T-helper 2 cell treated with Interferon-gamma antibody and Interleukin-4, amounts not matched to agents 5 μg/mL and 100 μg/mL, for 36 hours (primary cell): Measurements from ENCODE around the gene PHF19.

Source experiments
- DNase-seq: peaks from one replicate; pipeline ENCODE4 v3.0.0; 2021; ENCODE audit warnings: low spot score
- H3K27ac Mint-ChIP-seq: one replicate; pipeline ENCODE4 v1.8.0; 2021; ENCODE audit warnings: mild to moderate bottlenecking, mixed read lengths
- H3K27me3 Mint-ChIP-seq: one replicate; pipeline ENCODE4 v1.8.0; 2021; ENCODE audit warnings: low read depth, mixed read lengths
- H3K36me3 Mint-ChIP-seq: one replicate; pipeline ENCODE4 v1.8.0; 2021; ENCODE audit warnings: low read depth, mixed read lengths
- H3K4me1 Mint-ChIP-seq: one replicate; pipeline ENCODE4 v1.8.0; 2021; ENCODE audit warnings: low read depth, mixed read lengths
- H3K4me3 Mint-ChIP-seq: one replicate; pipeline ENCODE4 v1.8.0; 2022; ENCODE audit warnings: mild to moderate bottlenecking, moderate library complexity, mixed read lengths
- H3K9me3 Mint-ChIP-seq: one replicate; pipeline ENCODE4 v1.8.0; 2021; ENCODE audit warnings: mixed read lengths

PHF19 gene

DNA sequence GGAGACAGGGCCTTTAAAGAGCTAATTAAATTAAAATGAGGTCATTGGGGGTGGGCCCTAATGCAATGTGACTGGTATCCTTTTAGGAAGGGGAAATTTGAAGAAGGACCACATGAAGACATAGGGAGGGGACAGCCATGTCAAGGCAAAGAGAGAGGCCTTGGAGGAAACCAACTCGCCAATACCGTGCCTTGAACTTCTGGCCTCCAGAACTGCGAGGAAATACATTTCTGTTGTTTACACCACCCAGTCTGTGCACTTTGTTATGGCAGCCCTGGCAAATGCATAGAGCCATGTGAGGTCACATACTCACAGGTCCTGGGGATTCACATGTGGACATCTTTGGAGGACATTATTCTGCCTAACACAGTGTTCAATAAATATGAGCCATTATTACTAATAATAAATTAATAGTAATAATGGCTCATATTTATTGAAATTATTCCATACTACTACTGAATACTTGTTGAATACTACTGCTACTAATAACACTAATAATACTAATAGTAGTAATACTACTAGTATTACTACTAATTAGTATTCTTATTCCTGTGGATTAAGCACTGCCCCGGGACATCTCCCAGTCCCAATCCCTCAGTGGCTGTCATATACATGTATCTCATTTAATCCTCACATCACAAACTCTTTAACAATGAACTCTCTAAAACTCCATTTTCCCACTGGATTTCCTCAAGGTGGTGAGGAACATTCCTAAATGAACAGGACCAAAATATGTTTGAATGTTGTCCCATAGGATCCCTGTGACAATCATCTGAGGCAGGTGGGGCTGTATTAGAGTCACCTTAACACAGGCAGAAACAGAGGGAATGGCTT, 41.2 kb upstream of the PHF19 start:
- Mint-ChIP-seq H3K4me3 (peak overlapping the region; percentile 56), H3K9me3 (peaks cover 4% of the 10 kb centered on the region), H3K36me3 (peaks cover 88% of the 10 kb centered on the region), H3K4me1 (peaks cover 73% of the 10 kb centered on the region), H3K27ac (peak overlapping the region; percentile 55), H3K27me3 (no peaks in the 10 kb centered on the region)
- DNase-seq: no peak

DNA sequence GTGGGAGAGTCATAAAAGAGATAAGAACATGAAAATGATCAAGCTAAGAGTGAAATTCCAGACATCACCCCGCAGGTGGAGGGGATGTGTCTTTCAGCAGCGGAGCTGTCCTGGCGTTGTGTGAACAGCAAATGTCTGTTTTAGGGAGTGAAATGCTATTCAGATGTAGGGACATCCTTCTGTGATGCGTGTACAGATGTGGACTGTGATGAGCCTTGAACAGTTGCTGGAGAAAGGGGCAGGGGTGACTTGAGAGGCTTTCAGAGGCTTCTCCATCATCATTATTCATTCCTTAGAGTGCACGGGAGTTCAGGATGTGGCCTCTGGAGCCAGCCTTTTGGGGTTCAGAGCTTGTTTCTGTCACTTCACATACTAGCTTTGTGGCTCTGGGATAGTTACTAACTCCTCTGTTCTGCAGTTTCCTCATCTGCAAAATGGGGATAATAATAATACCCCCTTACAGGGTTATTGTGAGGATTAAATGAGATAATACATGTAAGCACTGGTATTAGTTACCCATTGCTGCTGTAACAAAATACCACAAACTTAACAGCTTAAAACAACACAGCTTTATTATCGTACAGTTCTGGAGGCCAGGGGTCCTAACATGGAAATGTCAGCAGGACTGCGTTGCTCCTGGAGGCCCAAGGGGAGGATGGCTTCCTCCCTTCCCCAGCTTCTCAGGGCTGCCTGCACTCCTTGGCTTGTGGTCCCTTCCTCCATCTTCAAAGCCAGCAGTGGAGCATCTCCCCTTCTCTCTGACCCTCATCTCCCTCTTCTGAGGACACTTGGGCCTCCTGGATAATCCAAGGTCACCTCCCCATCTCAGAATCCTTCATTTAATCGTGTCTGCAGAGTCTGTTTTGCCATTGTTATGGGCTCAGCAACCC, 40.2 kb upstream of the PHF19 start:
- H3K4me3 Mint-ChIP-seq: peak overlapping the region; percentile 69
- H3K9me3 Mint-ChIP-seq: peaks cover 4% of the 10 kb centered on the region
- H3K27me3 Mint-ChIP-seq: no peaks in the 10 kb centered on the region
- peaks cover 71% of the 10 kb centered on the region for H3K4me1 Mint-ChIP-seq
- H3K36me3 Mint-ChIP-seq: peaks cover 87% of the 10 kb centered on the region
- DNase-seq: no peak
- H3K27ac Mint-ChIP-seq: peak overlapping the region; percentile 80

DNA sequence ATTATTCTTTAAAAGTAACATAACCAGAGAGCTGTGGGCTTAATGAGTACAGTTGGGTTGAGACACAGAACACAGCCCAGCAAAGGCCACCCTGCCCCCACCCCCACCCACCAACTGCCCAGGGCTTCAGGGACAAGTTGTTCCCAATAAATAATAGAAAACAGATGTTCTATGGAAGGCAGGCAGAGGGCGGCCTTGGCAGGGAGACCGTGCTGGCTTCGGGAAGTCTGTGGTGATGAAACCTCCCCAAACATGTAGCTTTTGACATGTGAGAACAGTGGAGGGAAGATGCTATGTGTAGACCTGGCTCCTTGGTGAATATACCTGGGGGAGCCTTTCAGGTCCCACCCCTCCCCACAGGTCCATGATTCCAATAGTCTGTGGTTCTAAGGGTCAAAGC, 39.6 kb upstream of the PHF19 start:
- H3K27me3 Mint-ChIP-seq: no peaks in the 10 kb centered on the region
- peak overlapping the region; percentile 86 for H3K27ac Mint-ChIP-seq
- H3K4me3 Mint-ChIP-seq: peak overlapping the region; percentile 69
- peaks cover 69% of the 10 kb centered on the region for H3K4me1 Mint-ChIP-seq
- peaks cover 4% of the 10 kb centered on the region for H3K9me3 Mint-ChIP-seq
- no peak for DNase-seq
- peaks cover 87% of the 10 kb centered on the region for H3K36me3 Mint-ChIP-seq

DNA sequence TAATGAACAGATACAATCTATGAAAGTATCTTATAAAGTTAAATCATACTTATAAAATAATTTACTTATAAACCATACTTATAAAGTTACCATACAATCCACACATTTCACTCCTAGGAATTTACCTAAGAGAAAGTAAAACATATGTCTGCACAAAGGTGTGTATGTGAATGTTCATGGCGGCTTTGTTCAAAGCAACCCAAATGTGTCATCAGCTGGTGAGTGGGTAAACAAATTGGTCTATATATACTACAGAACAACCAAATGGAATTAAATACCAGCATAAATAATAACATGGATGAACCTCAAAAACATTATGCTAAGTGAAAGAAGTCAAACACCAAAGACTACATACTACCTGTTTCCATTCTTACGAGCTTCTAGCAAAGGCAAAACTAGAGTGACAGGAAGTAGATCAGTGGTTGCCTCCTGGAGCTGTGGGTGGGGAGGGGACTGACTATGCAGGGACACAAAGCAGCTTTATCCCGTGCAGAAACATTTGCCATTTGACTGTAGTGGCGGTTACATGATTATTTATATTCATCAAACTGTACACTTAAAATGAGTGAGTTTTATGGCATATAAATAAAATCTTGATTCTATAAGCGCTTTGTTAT, 39.0 kb upstream of the PHF19 start:
- peak overlapping the region; percentile 76 for H3K4me3 Mint-ChIP-seq
- H3K9me3 Mint-ChIP-seq: peaks cover 4% of the 10 kb centered on the region
- peak overlapping the region; percentile 86 for H3K27ac Mint-ChIP-seq
- H3K27me3 Mint-ChIP-seq: no peaks in the 10 kb centered on the region
- H3K36me3 Mint-ChIP-seq: peaks cover 87% of the 10 kb centered on the region
- H3K4me1 Mint-ChIP-seq: peaks cover 66% of the 10 kb centered on the region
- DNase-seq: peak; percentile 48

DNA sequence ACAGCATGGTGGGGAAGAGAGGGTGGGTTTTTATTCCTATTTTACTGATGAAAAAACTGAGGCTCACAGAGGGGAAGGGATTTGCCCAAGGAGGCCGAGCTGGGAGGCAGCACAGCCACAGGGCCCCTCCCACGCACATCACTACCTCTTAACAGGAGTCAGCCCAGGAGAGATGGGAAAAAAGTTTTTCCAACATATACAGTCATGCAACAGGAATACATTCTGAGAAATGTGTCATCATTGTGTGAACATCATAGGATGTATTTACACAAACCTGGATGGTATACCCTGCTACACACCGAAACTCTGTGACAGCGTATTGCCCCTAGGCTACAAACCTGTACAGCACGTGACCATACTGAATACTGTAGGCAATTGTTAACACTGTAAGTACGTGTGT, 38.0 kb upstream of the PHF19 start:
- no peaks in the 10 kb centered on the region for H3K27me3 Mint-ChIP-seq
- H3K36me3 Mint-ChIP-seq: peaks cover 86% of the 10 kb centered on the region
- peak overlapping the region; percentile 49 for H3K27ac Mint-ChIP-seq
- peaks cover 65% of the 10 kb centered on the region for H3K4me1 Mint-ChIP-seq
- DNase-seq: no peak
- no peak overlapping the region for H3K4me3 Mint-ChIP-seq
- H3K9me3 Mint-ChIP-seq: peaks cover 4% of the 10 kb centered on the region

DNA sequence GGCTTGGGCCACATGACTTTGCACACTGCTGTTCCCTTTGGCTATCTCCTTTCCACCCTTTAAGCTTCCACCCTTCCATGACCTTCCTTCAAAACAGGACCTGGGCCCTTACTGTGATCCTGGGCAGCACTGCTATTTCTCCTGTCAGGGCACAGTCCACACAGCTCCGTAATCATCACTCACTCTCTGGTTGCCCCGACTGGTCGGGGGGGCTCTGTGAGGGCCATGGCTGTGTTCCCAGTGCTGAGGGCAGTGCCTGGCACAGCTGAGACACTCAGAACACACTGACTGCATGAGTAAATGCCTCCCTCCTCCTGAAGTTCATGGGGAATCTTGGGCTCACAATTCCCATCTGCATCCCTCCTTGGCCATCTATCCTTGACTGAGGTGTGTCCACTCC, 37.4 kb upstream of the PHF19 start:
- H3K4me3 Mint-ChIP-seq: no peak overlapping the region
- H3K4me1 Mint-ChIP-seq: peaks cover 62% of the 10 kb centered on the region
- H3K27me3 Mint-ChIP-seq: no peaks in the 10 kb centered on the region
- no peak for DNase-seq
- peaks cover 86% of the 10 kb centered on the region for H3K36me3 Mint-ChIP-seq
- H3K9me3 Mint-ChIP-seq: peaks cover 4% of the 10 kb centered on the region
- no peak overlapping the region for H3K27ac Mint-ChIP-seq

DNA sequence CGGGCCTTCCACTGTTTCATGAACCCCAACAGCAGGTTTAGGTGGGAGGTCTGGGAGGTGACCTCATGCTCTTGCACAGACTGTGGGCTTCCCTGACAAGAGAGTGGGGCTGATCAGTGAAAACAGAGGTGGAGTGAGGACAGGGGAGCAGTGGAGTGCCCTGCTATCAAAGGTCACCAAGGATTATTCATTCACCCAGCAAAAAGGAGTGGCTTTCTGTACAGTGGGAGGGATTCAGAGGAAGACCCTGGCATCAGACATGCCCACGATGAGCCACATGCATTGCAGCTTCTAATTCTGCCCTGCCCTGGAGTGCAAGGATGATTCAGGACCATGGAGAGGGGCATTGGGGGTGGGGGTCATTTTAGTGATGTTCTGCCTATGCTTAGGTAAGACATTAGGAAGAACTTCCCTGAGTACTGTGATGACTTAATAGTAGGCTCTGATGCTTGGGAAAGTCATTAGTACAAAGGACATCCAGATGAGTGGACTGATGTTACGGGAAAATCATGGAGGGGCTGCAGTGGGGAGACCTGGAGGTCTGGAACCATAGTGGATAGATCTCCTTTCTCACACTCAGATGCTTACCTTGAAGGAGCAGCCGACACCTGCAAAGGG, 36.8 kb upstream of the PHF19 start:
- no peak for DNase-seq
- H3K4me3 Mint-ChIP-seq: no peak overlapping the region
- peaks cover 4% of the 10 kb centered on the region for H3K9me3 Mint-ChIP-seq
- H3K4me1 Mint-ChIP-seq: peaks cover 63% of the 10 kb centered on the region
- peaks cover 86% of the 10 kb centered on the region for H3K36me3 Mint-ChIP-seq
- no peak overlapping the region for H3K27ac Mint-ChIP-seq
- no peaks in the 10 kb centered on the region for H3K27me3 Mint-ChIP-seq

DNA sequence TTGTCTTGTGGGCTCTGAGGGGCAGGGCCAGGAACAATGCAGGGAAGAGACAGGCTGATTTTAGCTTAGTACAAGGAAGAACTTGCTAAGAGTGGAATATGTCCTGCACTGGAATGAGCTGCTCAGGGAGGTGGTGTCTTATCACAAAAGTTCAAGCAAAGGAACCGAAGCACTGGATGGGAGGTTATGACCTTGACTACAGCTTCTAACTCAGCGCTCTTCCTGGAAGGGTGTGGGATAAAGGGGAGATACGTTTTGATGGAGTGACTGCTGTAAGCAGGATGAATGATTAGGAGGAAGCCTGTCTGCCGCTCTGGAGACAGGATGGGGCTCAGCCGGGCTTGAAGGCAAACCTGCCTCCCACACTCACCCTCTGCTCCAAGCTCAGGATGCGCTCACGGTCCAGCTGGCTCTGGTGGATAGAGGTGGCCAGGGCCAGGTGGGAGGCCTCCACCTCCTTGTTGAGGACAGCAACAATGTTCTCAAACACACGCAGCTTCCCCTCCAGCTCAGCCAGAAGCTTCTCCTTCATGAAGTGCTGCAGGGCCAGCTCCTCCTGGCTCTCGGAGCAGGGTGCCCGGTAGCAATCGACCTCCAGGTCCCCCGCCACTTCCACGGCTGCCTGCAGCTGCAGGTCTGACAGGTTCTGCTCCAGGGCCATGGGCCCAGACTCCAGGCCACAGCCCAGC, 36.1 kb upstream of the PHF19 start:
- DNase-seq: no peak
- Mint-ChIP-seq H3K4me1 (peaks cover 60% of the 10 kb centered on the region), H3K4me3 (no peak overlapping the region), H3K27ac (peak overlapping the region; percentile 50), H3K36me3 (peaks cover 85% of the 10 kb centered on the region), H3K27me3 (no peaks in the 10 kb centered on the region), H3K9me3 (peaks cover 4% of the 10 kb centered on the region)

DNA sequence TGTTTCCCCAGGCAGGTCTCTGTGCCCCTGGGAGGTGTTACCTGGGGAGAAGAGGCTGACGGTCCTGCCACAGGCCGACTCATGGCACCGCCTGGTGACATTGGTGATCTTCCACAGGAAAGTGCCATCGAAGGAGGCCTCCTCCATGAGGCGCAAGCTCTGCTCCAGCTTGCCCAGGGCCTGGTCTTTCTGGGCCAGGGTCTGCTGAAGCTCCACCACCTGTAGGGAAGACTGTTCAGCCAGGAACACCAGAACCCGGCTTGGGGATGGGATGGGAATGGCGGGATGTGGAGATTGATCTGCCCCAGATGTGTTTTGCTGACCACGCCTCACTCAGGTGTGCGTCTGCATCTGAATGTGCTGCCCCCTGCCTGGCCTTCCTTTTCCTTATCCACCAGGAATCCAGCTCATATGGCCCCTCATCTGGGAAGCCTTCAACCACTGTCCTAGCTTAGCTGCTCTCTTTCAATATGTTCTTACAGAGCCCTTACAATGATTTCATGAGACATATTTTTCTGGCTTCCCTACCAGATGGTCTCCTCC, 34.4 kb upstream of the PHF19 start:
- H3K4me3 Mint-ChIP-seq: no peak overlapping the region
- peaks cover 85% of the 10 kb centered on the region for H3K36me3 Mint-ChIP-seq
- peaks cover 61% of the 10 kb centered on the region for H3K4me1 Mint-ChIP-seq
- H3K27ac Mint-ChIP-seq: peak overlapping the region; percentile 42
- no peak for DNase-seq
- no peaks in the 10 kb centered on the region for H3K27me3 Mint-ChIP-seq
- H3K9me3 Mint-ChIP-seq: no peaks in the 10 kb centered on the region

DNA sequence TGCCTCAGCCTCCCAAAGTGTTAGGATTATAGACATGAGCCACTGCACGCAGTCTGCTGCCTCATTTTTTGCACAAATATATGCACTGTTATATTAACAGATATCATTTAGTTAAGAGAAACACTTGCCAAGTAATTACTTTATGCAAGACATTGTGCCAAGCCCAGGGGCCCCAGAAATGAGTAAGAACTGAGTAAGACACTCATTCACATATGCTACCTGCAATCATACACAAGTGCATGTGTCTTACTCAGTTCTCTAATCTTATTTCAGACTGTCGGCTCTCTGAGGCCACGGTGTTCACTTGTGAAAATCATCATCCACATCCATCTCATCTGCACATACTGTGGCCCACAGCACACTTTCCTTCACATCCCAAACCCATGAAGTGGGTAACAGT, 33.7 kb upstream of the PHF19 start:
- Mint-ChIP-seq H3K9me3 (no peaks in the 10 kb centered on the region), H3K36me3 (peaks cover 86% of the 10 kb centered on the region), H3K4me1 (peaks cover 61% of the 10 kb centered on the region), H3K27me3 (no peaks in the 10 kb centered on the region), H3K4me3 (peak overlapping the region; percentile 12), H3K27ac (peak overlapping the region; percentile 42)
- no peak for DNase-seq

DNA sequence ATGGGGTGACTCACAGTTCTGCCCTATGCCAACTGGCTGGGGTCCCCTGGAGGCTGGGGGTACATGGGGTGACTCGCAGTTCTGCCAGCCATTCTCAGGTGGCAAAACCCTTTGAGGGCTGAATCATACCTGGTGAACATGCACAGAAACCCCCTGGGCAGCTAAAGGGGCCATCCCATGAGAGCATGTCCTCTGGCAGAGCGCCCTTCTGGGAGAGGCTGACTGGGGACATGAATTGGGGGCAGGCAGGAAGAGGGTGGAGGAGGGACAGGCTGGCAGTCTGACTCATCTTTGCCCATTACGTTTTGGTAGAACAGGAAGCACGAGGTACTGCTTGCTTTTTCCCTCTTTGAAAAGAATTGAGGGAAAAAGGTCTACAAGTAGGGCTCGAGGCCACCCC, 32.9 kb upstream of the PHF19 start:
- Mint-ChIP-seq H3K36me3 (peaks cover 92% of the 10 kb centered on the region), H3K27ac (peak overlapping the region; percentile 55), H3K27me3 (no peaks in the 10 kb centered on the region), H3K9me3 (no peaks in the 10 kb centered on the region), H3K4me3 (no peak overlapping the region), H3K4me1 (peaks cover 68% of the 10 kb centered on the region)
- no peak for DNase-seq

DNA sequence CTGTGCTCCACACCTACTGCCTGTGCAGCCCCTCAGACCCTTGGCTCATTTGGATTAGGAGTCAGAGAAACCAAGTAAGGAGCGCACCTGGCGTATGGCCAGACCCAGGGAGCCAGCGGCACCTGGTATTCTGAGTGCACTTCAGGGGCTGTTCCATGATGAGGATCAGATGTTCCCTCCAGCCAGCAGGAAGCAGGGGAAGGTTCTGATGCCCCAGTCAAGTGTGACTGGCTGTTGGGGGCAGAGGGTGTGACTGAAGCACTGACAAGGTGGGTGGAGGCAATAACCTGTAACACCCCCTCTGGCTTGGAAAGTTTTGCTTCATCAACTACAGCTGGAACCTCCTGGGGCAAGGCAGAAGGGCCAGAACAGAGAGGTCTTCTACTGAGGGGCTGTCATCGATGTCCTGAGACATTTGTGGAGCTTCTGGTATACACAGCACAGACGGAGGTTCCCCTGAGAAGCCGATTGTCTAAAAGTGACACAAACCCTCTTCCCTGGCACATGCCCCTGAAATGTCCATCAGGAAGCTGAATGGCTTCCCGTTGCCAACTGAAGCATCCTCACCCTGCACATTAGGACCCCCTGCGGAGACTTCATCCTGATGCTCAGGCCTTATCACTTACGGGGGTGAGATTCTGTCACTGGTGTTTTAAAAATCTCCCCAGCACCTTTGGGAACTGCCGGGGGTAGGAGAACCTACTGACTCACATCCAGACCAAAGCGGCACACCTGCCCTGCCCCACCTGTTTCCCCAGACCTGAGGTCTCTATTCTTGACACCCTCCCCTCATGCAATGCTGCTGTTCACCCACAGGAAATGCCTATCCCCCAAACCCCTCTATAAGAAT, 28.6 kb upstream of the PHF19 start:
- Mint-ChIP-seq H3K9me3 (no peaks in the 10 kb centered on the region), H3K4me3 (peak overlapping the region; percentile 47), H3K27me3 (no peaks in the 10 kb centered on the region), H3K27ac (peak overlapping the region; percentile 90), H3K36me3 (peaks cover 90% of the 10 kb centered on the region), H3K4me1 (peaks cover 70% of the 10 kb centered on the region)
- DNase-seq: no peak
